HCT116 (cell line): Measurements from ENCODE around the gene LRRC4C. TPM values are rescaled to one million over a fixed set of nuclear protein-coding genes. Genes with fewer than 3 reads are reported as not detected.

ENCODE experiments used
- ATAC-seq: fragments of 200-7000 bp; cut with Tn5 transposase; 2 replicates; pipeline ENCODE4 v1.9.1; 2020; ENCODE audit warnings: mild to moderate bottlenecking, moderate library complexity
- BruUV-seq: library from RNA; stranded (reverse); fragments of 400-500 nt; replicated peaks from 2 replicates; lab custom pipeline; 2021; lab: Mats Ljungman, UMichigan
- CTCF ChIA-PET: fragments of 300-600 bp; sonication (Branson Sonifier 250); formaldehyde crosslinking; loops from one replicate; lab custom pipeline; 2021; ENCODE audit warnings: antibody characterized with exemption; lab: Charles Lee
- POLR2A ChIA-PET: fragments of 300-600, 350-600 bp; sonication (Branson Sonifier 250); formaldehyde crosslinking; loops from one replicate; lab custom pipeline; 2021; ENCODE audit warnings: antibody characterized with exemption; lab: Charles Lee
- RAD21 ChIA-PET, 2 experiments: fragments of 300-600 bp; sonication (Branson Sonifier 250); formaldehyde crosslinking; loops; one replicate each; lab custom pipeline; 2023; ENCODE audit warnings: low total read pairs in 2 of 2; ENCODE audit not compliant: uncharacterized antibody in 2 of 2, unreplicated experiment in 2 of 2, low non-redundant PET in 1 of 2; lab: Charles Lee
- DNase-seq: peaks from one replicate; pipeline ENCODE4 v3.0.0-alpha.2; 2010; ENCODE audit warnings: low read depth, low spot score
- H2AFZ ChIP-seq: fragments of 200-600 bp; shearing (Covaris generic), sonication (generic); 2 replicates; pipeline ENCODE4 v1.6.1; 2017; ENCODE audit warnings: low read depth, mixed run types, mixed read lengths, antibody characterized with exemption, low read length; ENCODE audit not compliant: poor library complexity, severe bottlenecking
- H3K27ac ChIP-seq: 2 replicates; pipeline ENCODE4 v1.5.1; 2012; ENCODE audit warnings: low read depth, low read length
- H3K27me3 ChIP-seq: fragments of 200-600 bp; sonication (generic); 2 replicates; pipeline ENCODE4 v1.6.1; 2016; ENCODE audit warnings: mixed run types, low read length, mixed read lengths; ENCODE audit not compliant: insufficient read depth
- H3K36me3 ChIP-seq, 2 experiments: fragments of 200-500 bp in 1 of 2; fragments of 200-600 bp in 1 of 2; sonication (Bioruptor generic) in 1 of 2; sonication (generic) in 1 of 2; 2 replicates each; pipeline versions ENCODE4 v1.5.1 to v1.6.1; 2014 to 2016; ENCODE audit warnings: low read length in 2 of 2, inconsistent platforms in 1 of 2, mixed read lengths in 1 of 2, mixed run types in 1 of 2; ENCODE audit not compliant: insufficient read depth in 2 of 2, control insufficient read depth in 1 of 2
- H3K4me1 ChIP-seq, 2 experiments: fragments of 200-600 bp in 1 of 2; sonication (generic) in 1 of 2; 2 replicates each; pipeline versions ENCODE4 v1.5.1 to v1.6.1; 2012 to 2017; ENCODE audit warnings: low read length in 2 of 2, inconsistent platforms in 1 of 2, mild to moderate bottlenecking in 1 of 2, mixed read lengths in 1 of 2, mixed run types in 1 of 2, moderate library complexity in 1 of 2; ENCODE audit not compliant: insufficient read depth in 2 of 2, control insufficient read depth in 1 of 2
- H3K4me2 ChIP-seq: fragments of 200-600 bp; sonication (generic); 2 replicates; pipeline ENCODE4 v1.6.1; 2017; ENCODE audit warnings: mixed run types, low read length, mixed read lengths
- H3K4me3 ChIP-seq, 2 experiments: fragments of 200-600 bp in 1 of 2; sonication (generic) in 1 of 2; replicated peaks in 1 of 2; 2 replicates each; pipeline ENCODE4 v1.5.1; 2011 to 2016; ENCODE audit warnings: low read length in 2 of 2, control low read depth in 1 of 2, low read depth in 1 of 2, mild to moderate bottlenecking in 1 of 2, mixed read lengths in 1 of 2, mixed run types in 1 of 2
- H3K79me2 ChIP-seq: fragments of 200-600 bp; sonication (generic); 2 replicates; pipeline ENCODE4 v1.6.1; 2017; ENCODE audit warnings: mild to moderate bottlenecking, mixed run types, low read length, moderate library complexity, mixed read lengths; ENCODE audit not compliant: insufficient read depth
- H3K9ac ChIP-seq: fragments of 200-600 bp; sonication (generic); 2 replicates; pipeline ENCODE4 v1.6.1; 2016; ENCODE audit warnings: low read length, mixed read lengths
- H3K9me2 ChIP-seq: fragments of 200-600 bp; sonication (generic), shearing (Covaris generic); 2 replicates; pipeline ENCODE4 v1.6.1; 2017; ENCODE audit warnings: mixed run types, mild to moderate bottlenecking, moderate library complexity; ENCODE audit not compliant: insufficient read depth
- H3K9me3 ChIP-seq, 2 experiments: fragments of 200-500 bp in 1 of 2; fragments of 200-600 bp in 1 of 2; sonication (Bioruptor generic) in 1 of 2; sonication (generic) in 1 of 2; 2 replicates each; pipeline ENCODE4 v1.6.1; 2014 to 2017; ENCODE audit warnings: low read length in 2 of 2, mixed read lengths in 2 of 2, inconsistent platforms in 1 of 2, low read depth in 1 of 2, mild to moderate bottlenecking in 1 of 2, mixed run types in 1 of 2, moderate library complexity in 1 of 2; ENCODE audit not compliant: control insufficient read depth in 1 of 2, insufficient read depth in 1 of 2
- H4K20me1 ChIP-seq: fragments of 200-600 bp; sonication (generic), shearing (Covaris generic); 2 replicates; pipeline ENCODE4 v1.6.1; 2017; ENCODE audit warnings: mixed run types, mild to moderate bottlenecking, moderate library complexity; ENCODE audit not compliant: insufficient read depth
- CBX3 ChIP-seq: IDR thresholded peaks from 2 replicates; pipeline ENCODE4 v1.6.1; 2012; ENCODE audit warnings: low read depth
- EGR1 ChIP-seq: IDR thresholded peaks from 2 replicates; pipeline ENCODE4 v1.6.1; 2012; ENCODE audit warnings: low read depth
- ELF1 ChIP-seq: IDR thresholded peaks from 2 replicates; pipeline ENCODE4 v1.6.1; 2012; ENCODE audit warnings: low read depth, borderline replicate concordance
- EZH2phosphoT487 ChIP-seq: fragments of 200-600 bp; IDR thresholded peaks from 2 replicates; pipeline ENCODE4 v1.6.1; 2018; ENCODE audit warnings: antibody characterized with exemption, borderline replicate concordance
- JUND ChIP-seq: IDR thresholded peaks from 2 replicates; pipeline ENCODE4 v1.6.1; 2012
- REST ChIP-seq: IDR thresholded peaks from 2 replicates; pipeline ENCODE4 v1.6.1; 2012; ENCODE audit warnings: low read depth
- SIN3A ChIP-seq: IDR thresholded peaks from 2 replicates; pipeline ENCODE4 v1.6.1; 2012; ENCODE audit warnings: low read depth
- SP1 ChIP-seq: IDR thresholded peaks from 2 replicates; pipeline ENCODE4 v1.6.1; 2012; ENCODE audit warnings: low read depth
- SRF ChIP-seq: IDR thresholded peaks from 2 replicates; pipeline ENCODE4 v1.6.1; 2012; ENCODE audit warnings: low read depth
- TCF7L2 ChIP-seq: IDR thresholded peaks from 2 replicates; pipeline ENCODE4 v1.7.0; 2011; ENCODE audit warnings: borderline replicate concordance, inconsistent platforms; ENCODE audit not compliant: insufficient read depth, insufficient read length; ENCODE audit errors: extremely low read depth
- ZBTB33 ChIP-seq: IDR thresholded peaks from 2 replicates; pipeline ENCODE4 v1.6.1; 2011; ENCODE audit warnings: mild to moderate bottlenecking, low read length, moderate library complexity; ENCODE audit not compliant: insufficient replicate concordance; ENCODE audit errors: extremely low read depth
- ZFX ChIP-seq: fragments of 450-650 bp; IDR thresholded peaks from 2 replicates; pipeline ENCODE4 v1.6.1; 2017
- intact Hi-C: fragments of 100-400 bp; cut with micrococcal nuclease; formaldehyde crosslinking; loops from 2 replicates; pipeline ENCODE4 v1.10.0; 2022
- total RNA-seq: library from RNA; stranded (reverse); gene quantifications from one replicate; pipeline ENCODE4 v1.2.1, GENCODE V29; 2021; ENCODE audit not compliant: unreplicated experiment
- TF ChIP-seq, protein P1 (sequence below), 3 experiments: fragments of 200-600 bp in 1 of 3; sonication (generic) in 1 of 3; IDR thresholded peaks in 2 of 3; conservative IDR thresholded peaks in 1 of 3; 2 replicates each; pipeline ENCODE4 v1.5.1; 2012 to 2017; ENCODE audit warnings: low read depth in 2 of 3, low read length in 2 of 3, antibody characterized with exemption in 1 of 3, borderline replicate concordance in 1 of 3, control low read depth in 1 of 3, mild to moderate bottlenecking in 1 of 3, mixed read lengths in 1 of 3, mixed run types in 1 of 3, moderate library complexity in 1 of 3; ENCODE audit not compliant: insufficient read depth in 1 of 3

Gene LRRC4C
- total RNA-seq, 1 experiment from 2014 or later = not detected

DNA sequence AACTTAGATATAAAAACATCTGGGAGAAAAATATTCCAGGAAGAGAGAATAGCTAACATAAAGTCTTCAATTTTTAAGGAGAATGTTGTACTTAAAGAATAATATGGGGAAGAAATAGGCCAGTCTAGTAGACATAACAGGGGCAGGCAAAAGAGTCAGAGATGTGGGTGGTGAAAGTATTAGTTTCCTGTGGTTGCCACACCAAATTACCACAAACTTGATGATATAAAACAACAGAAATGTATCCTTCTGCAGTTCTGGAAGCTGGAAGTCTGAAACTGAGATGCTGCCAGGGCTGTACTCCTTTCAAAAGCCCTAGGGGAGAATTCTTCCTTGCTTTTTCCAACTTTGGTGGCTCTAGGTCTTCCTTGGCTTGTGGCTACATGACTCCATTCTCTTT lies 1309.7 kb downstream of the LRRC4C start (continued):
- TF ChIP-seq, protein P1, sequence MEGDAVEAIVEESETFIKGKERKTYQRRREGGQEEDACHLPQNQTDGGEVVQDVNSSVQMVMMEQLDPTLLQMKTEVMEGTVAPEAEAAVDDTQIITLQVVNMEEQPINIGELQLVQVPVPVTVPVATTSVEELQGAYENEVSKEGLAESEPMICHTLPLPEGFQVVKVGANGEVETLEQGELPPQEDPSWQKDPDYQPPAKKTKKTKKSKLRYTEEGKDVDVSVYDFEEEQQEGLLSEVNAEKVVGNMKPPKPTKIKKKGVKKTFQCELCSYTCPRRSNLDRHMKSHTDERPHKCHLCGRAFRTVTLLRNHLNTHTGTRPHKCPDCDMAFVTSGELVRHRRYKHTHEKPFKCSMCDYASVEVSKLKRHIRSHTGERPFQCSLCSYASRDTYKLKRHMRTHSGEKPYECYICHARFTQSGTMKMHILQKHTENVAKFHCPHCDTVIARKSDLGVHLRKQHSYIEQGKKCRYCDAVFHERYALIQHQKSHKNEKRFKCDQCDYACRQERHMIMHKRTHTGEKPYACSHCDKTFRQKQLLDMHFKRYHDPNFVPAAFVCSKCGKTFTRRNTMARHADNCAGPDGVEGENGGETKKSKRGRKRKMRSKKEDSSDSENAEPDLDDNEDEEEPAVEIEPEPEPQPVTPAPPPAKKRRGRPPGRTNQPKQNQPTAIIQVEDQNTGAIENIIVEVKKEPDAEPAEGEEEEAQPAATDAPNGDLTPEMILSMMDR (IDR thresholded peaks at IDR 0.05 in 2 of 3, conservative IDR thresholded peaks at IDR 0.05 in 1 of 3; ENCODE audit: borderline replicate concordance in 1 of 3, insufficient read depth in 1 of 3, low read depth in 2 of 3, low read length in 2 of 3) = no peak
- no peak for TF ChIP-seq ELF1
- no peak for TF ChIP-seq CBX3

- H3K4me3 ChIP-seq = no peak overlapping the region
- H3K9ac ChIP-seq = no peak overlapping the region
- no peak for DNase-seq
- RAD21 ChIA-PET = no interaction called here
- H3K4me2 ChIP-seq = no peak overlapping the region
- H3K36me3 ChIP-seq = no peaks in the 10 kb centered on the region
- POLR2A ChIA-PET = no interaction called here
- no TSS peak for BruUV-seq
- no peaks in the 10 kb centered on the region for H4K20me1 ChIP-seq
- no peak for TF ChIP-seq ZFX
- no peak for TF ChIP-seq SP1
- no peak for TF ChIP-seq ZBTB33
- no peak for TF ChIP-seq REST
- no peak for TF ChIP-seq JUND
- no peak for TF ChIP-seq SIN3A
- TF ChIP-seq, protein P1 (IDR thresholded peaks at IDR 0.05 in 2 of 3, conservative IDR thresholded peaks at IDR 0.05 in 1 of 3; ENCODE audit: borderline replicate concordance in 1 of 3, insufficient read depth in 1 of 3, low read depth in 2 of 3, low read length in 2 of 3) = no peak
- no peak for TF ChIP-seq TCF7L2
- no peak for TF ChIP-seq EGR1
- no peak for TF ChIP-seq EZH2phosphoT487
- no peak for TF ChIP-seq SRF
- TF ChIP-seq, all 23 proteins: peak for 0
- Histone ChIP-seq H3K9me2 (no peaks in the 10 kb centered on the region), H3K27me3 (no peaks in the 10 kb centered on the region), H2AFZ (no peak overlapping the region), H3K9me3 (peaks cover 12% of the 10 kb centered on the region in 2 experiments; a peak in 2 of 4 replicates), H3K79me2 (no peaks in the 10 kb centered on the region), H3K27ac (no peak overlapping the region), H3K4me1 (no peaks in the 10 kb centered on the region)
- ATAC-seq = no peak
- intact Hi-C loops = no loop called here
- CTCF ChIA-PET = no interaction called here
Measured at GRCh38 chr11:40140560-40140959, 1318.9 kb downstream of the LRRC4C start.
